ENCODE data around the gene PICK1. TPM values are rescaled to one million over a fixed set of nuclear protein-coding genes. Genes with fewer than 3 reads are reported as not detected.

The PICK1 gene
- total RNA-seq, 2 experiments from 2014 or later: 21.2 to 25.6 TPM

DNA sequence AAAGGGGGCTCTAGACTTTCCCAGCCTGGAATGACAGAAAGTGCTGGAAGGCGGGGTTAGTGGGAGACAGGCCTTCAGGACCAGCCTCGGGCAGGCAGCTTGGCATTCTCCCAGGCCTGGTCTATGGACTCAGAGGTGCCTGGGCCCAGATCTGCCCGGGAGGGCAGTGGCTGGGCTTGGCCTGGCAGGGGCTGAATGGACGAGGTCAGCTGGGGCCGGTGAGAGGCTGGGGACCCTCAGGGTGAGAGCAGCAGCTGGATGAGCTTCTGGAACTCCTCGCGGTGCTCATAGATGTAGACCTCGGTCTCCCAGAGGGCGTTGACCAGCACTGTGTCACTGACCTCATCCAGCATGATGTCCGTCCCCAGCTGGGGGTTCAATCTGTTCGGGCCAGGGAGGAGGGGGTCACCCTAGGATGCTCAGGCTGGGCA, 54.7 kb downstream of the PICK1 start:
- CTCF ChIA-PET: no interaction called here
- Mint-ChIP-seq H3K27me3 (no peaks in the 10 kb centered on the region), H3K4me1 (ENCODE audit: low read depth) (peaks cover 4% of the 10 kb centered on the region), H3K4me3 (no peak overlapping the region), H3K9me3 (no peaks in the 10 kb centered on the region), H3K27ac (no peak overlapping the region), H3K36me3 (ENCODE audit: low read depth) (peaks cover 8% of the 10 kb centered on the region)
- intact Hi-C loops (cut with DNase I, micrococcal nuclease): loop anchor here in 1 of 2 experiments (10.0 kb wide), 1 partner anchor 103 kb away; no protein-coding TSS in a partner anchor
- H3K4me3 ChIP-seq (ENCODE audit: low read length): no peak overlapping the region
- TF ChIP-seq, protein P1, sequence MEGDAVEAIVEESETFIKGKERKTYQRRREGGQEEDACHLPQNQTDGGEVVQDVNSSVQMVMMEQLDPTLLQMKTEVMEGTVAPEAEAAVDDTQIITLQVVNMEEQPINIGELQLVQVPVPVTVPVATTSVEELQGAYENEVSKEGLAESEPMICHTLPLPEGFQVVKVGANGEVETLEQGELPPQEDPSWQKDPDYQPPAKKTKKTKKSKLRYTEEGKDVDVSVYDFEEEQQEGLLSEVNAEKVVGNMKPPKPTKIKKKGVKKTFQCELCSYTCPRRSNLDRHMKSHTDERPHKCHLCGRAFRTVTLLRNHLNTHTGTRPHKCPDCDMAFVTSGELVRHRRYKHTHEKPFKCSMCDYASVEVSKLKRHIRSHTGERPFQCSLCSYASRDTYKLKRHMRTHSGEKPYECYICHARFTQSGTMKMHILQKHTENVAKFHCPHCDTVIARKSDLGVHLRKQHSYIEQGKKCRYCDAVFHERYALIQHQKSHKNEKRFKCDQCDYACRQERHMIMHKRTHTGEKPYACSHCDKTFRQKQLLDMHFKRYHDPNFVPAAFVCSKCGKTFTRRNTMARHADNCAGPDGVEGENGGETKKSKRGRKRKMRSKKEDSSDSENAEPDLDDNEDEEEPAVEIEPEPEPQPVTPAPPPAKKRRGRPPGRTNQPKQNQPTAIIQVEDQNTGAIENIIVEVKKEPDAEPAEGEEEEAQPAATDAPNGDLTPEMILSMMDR (IDR thresholded peaks at IDR 0.05): no peak
- no peak for DNase-seq
- H3K9me3 ChIP-seq (ENCODE audit: control insufficient read depth in 1 of 2, insufficient read depth in 1 of 2, low read length in 2 of 2): peaks cover 0 to 10% of the 10 kb centered on the region in 2 experiments
- ATAC-seq (ENCODE audit: poor library complexity): no peak
- no peak overlapping the region for H3K27ac ChIP-seq (ENCODE audit: low read depth in 1 of 2, low read length in 2 of 2)
- POLR2A ChIA-PET: no interaction called here
- H3K36me3 ChIP-seq (ENCODE audit: insufficient read depth, low read length): peaks cover 16% of the 10 kb centered on the region
- peaks cover 8% of the 10 kb centered on the region for H3K4me1 ChIP-seq (ENCODE audit: insufficient read depth, low read length)
- no peaks in the 10 kb centered on the region for H3K27me3 ChIP-seq (ENCODE audit: control insufficient read depth in 1 of 2, insufficient read depth in 2 of 2, low read length in 2 of 2)

DNA sequence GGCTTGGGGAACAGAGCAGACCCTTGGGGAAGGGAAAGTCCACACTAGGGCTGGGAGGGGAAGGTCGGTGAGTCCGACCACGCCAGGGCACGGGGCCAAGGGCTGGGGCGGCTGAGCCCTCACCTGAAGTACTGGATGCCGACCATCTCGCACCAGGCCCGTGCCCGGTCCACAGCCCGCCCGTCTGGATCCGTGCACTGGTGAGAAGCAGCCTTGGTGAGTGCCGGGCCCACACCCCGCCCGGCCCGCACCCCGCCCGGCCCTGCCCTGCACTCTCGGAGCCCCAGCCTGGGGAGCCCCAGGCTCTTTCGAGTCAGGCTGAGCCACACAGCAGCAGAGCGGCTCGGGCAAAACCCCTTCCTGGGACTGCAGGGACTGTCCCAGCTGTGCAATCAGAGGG, 55.2 kb downstream of the PICK1 start:
- peaks cover 8% of the 10 kb centered on the region for H3K4me1 ChIP-seq (ENCODE audit: insufficient read depth, low read length)
- no peak overlapping the region for H3K4me3 ChIP-seq (ENCODE audit: low read length)
- H3K27ac ChIP-seq (ENCODE audit: low read depth in 1 of 2, low read length in 2 of 2): no peak overlapping the region
- intact Hi-C loops (cut with DNase I, micrococcal nuclease): loop anchor here in 1 of 2 experiments (10.0 kb wide), 1 partner anchor 102 kb away; no protein-coding TSS in a partner anchor
- ATAC-seq (ENCODE audit: poor library complexity) (no peak), DNase-seq (no peak)
- peaks cover 16% of the 10 kb centered on the region for H3K36me3 ChIP-seq (ENCODE audit: insufficient read depth, low read length)
- H3K36me3 Mint-ChIP-seq (ENCODE audit: low read depth): peaks cover 8% of the 10 kb centered on the region
- H3K27me3 Mint-ChIP-seq: no peaks in the 10 kb centered on the region
- H3K4me1 Mint-ChIP-seq (ENCODE audit: low read depth): peaks cover 4% of the 10 kb centered on the region
- ChIA-PET POLR2A (no interaction called here), CTCF (no interaction called here)
- no peaks in the 10 kb centered on the region for H3K9me3 Mint-ChIP-seq
- H3K4me3 Mint-ChIP-seq: no peak overlapping the region
- TF ChIP-seq, protein P1 (IDR thresholded peaks at IDR 0.05): no peak
- no peak overlapping the region for H3K27ac Mint-ChIP-seq
- H3K9me3 ChIP-seq (ENCODE audit: control insufficient read depth in 1 of 2, insufficient read depth in 1 of 2, low read length in 2 of 2): peaks cover 0 to 10% of the 10 kb centered on the region in 2 experiments
- H3K27me3 ChIP-seq (ENCODE audit: control insufficient read depth in 1 of 2, insufficient read depth in 2 of 2, low read length in 2 of 2): no peaks in the 10 kb centered on the region

DNA sequence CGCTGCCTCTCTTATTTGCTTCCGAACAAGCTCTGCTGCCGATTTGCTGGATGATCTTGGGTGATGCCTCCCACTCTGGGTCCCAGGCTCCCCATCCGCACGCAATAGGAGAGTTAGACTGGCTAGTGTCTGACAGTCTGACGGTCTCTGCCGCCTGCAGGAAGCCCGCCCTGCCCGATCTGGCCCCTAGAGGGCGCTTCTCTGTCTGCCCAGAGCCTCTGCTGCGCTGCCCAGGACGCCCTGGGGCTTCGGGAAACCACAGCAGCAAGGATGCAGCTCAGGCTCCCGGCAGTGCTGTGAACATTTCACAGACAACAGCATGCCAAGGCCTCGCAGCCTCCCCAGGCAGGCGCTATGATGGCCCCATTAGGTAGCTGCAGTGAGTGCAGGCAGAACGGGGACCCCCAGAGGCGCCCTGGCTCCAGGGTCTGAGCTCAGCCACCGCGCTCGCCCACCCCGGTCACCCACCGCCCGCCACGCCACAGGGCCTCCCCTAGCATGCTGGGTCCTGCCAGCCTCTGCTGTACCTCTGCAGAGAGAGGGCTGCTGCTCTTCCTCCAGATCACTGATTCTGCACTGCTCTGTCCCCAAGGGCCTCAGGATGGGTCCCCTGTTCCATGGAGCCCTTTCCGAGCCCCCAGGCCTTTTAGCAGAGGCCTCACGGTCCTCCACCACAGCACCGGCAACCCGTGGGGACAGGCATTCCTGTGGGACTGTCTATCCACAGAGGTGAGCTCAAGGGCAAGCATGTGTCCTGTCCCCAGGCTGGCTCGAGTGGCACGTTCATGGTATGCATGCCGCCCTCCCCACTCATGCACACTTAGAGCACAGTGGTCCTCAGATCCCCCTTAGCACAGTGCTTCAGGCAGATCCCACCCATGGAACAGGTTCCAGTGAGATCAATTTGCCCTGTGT, 57.5 kb downstream of the PICK1 start:
- DNase-seq (peak; percentile 50 to 83 (median 71)), ATAC-seq (ENCODE audit: poor library complexity) (peak; percentile 95)
- ChIA-PET CTCF (interaction anchor here (0.9 to 1.4 kb wide), 3 partner anchors 8 to 63 kb away, joined by 3 to 4 read pairs (median 4); no protein-coding TSS in a partner anchor), POLR2A (no interaction called here)
- Mint-ChIP-seq H3K4me3 (no peak overlapping the region), H3K27ac (no peak overlapping the region), H3K27me3 (no peaks in the 10 kb centered on the region), H3K36me3 (ENCODE audit: low read depth) (peaks cover 13% of the 10 kb centered on the region), H3K4me1 (ENCODE audit: low read depth) (peaks cover 4% of the 10 kb centered on the region), H3K9me3 (no peaks in the 10 kb centered on the region)
- Histone ChIP-seq H3K4me1 (ENCODE audit: insufficient read depth, low read length) (peaks cover 8% of the 10 kb centered on the region), H3K36me3 (ENCODE audit: insufficient read depth, low read length) (peaks cover 22% of the 10 kb centered on the region), H3K9me3 (ENCODE audit: control insufficient read depth in 1 of 2, insufficient read depth in 1 of 2, low read length in 2 of 2) (peaks cover 0 to 6% of the 10 kb centered on the region in 2 experiments), H3K27me3 (ENCODE audit: control insufficient read depth in 1 of 2, insufficient read depth in 2 of 2, low read length in 2 of 2) (no peaks in the 10 kb centered on the region), H3K4me3 (ENCODE audit: low read length) (no peak overlapping the region), H3K27ac (ENCODE audit: low read depth in 1 of 2, low read length in 2 of 2) (no peak overlapping the region)
- TF ChIP-seq, protein P1 (IDR thresholded peaks at IDR 0.05): peak; percentile 90
- intact Hi-C loops (cut with DNase I, micrococcal nuclease): loop anchor here (2.0 to 10.0 kb wide), 3 partner anchors 100 to 238 kb away; no protein-coding TSS in a partner anchor
